GM18499 (cell line): ENCODE results near the gene NEUROG3.

ENCODE experiments used
- ATAC-seq: cut with Tn5 transposase; IDR thresholded peaks from one replicate; pipeline ENCODE4 v1.9.1; 2021; ENCODE audit warnings: moderate number of reproducible peaks; ENCODE audit not compliant: insufficient read depth, unreplicated experiment

The NEUROG3 gene, protein sequence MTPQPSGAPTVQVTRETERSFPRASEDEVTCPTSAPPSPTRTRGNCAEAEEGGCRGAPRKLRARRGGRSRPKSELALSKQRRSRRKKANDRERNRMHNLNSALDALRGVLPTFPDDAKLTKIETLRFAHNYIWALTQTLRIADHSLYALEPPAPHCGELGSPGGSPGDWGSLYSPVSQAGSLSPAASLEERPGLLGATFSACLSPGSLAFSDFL

DNA sequence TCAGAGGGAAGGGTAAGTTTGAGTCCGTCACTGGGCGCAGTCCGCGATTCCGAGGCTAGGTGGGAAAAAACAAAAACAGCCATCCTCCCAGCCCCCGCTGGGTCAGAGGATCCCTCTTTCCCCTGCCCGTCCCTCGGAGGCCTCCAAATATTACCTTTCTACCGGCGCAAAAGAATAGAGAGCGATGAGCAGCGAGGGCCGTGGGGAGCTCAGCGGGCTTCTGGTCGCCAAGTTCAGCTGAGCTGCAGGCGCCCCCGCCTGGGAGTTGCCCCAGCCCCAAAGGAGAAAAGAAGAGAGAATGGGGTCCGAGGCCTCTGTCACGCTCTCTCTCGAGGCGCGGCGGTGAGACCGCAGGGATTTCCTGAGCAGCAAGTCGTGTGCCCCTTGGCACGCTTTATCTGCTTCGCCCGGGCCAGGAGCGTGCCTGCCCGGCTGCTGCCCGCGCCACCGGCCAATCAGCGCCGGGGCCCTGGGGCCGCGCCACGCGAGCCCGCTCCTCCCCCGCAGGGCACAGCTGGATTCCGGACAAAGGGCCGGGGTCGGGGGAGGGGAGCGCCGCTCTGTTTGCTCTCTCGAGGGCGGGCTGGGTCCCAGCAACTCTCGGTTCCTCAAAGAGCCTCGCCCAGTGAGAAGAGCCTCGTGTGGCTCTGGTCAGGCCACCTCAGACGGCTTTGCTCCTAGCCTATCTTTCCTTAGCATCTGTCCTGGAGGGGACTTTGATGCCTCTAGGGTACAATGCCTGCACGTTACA is at the start of gene NEUROG3:
TSS of gene NEUROG3 (minus strand) at position 367 of the 751 bp plus-strand sequence. CDS start 379 bp downstream, outside the sequence.
- ATAC-seq: no peak

GRCh38 chr10:69620625-69621024 is 47.4 kb upstream of the NEUROG3 start:
- ATAC-seq: no peak

- no peak for ATAC-seq
Observed at GRCh38 chr10:69619626-69620025, 46.4 kb upstream of the NEUROG3 start.

DNA sequence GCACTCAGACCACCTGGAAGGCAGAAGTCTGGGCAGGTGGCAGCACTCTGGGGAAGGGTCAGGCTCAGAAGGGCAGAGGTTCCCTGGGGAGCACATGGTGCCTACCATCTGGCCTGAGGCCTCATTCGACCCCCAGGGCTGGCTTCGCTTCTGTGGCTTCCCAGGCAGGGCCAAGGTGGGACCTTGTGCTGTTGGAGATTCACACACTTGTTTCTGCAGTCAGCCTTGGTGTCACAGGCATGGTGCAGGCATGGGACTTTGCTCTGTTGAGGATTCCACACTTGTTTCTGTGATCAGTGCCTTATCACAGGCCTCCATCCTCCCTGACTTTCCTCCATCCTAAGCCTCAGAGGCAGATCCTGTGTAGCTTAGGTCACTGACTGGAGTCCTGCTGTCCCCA is 45.5 kb upstream of the NEUROG3 start:
- no peak for ATAC-seq

DNA sequence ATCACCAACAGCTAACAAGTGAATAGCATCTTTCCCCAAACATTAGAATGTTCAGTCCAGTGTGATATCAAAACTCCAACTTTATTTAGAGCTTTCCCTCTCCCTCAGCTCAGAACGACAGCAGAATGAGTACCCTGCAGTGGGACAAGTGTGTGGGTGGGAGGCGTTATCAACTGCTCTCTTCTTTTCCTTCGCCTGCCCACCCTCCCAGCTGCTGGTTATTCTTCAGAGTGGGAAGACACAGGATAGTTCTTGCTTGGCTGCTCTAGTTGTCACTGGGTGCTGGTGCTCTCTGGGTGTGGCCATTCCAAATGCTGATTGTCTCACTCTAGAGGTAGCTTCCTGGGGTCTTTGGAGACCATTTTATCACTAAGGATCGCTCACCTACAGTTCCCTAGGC is 43.1 kb upstream of the NEUROG3 start:
- ATAC-seq: no peak

- no peak for ATAC-seq
Observed at GRCh38 chr10:69614130-69614529, 40.9 kb upstream of the NEUROG3 start.

GRCh38 chr10:69612760-69613159 is 39.5 kb upstream of the NEUROG3 start:
- ATAC-seq: no peak

GRCh38 chr10:69609077-69609476 is 35.9 kb upstream of the NEUROG3 start:
- no peak for ATAC-seq

- no peak for ATAC-seq
Observed at GRCh38 chr10:69600761-69601330, 27.6 kb upstream of the NEUROG3 start.

GRCh38 chr10:69588358-69588757 is 15.1 kb upstream of the NEUROG3 start:
- ATAC-seq: no peak

DNA sequence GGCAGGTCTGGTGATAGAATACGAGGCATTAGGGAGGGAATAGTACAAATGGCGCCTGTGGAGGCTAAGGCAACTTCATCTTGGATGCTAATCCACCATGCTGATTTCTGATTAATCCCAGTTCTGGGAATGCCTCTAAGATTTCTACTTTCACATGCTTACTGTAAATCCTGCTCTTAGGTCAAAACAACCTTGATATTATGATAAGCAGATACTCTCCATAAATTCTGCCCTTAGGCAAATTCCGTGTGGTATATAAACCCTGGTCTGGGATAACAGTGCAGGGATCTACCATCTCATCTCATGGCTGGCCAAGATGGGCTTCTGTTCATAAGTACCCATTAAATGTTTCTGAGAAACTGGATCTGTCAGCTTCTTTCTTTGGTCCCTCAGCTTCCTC is 11.4 kb upstream of the NEUROG3 start:
- no peak for ATAC-seq

GRCh38 chr10:69583106-69583505 is 9.9 kb upstream of the NEUROG3 start:
- ATAC-seq: no peak

DNA sequence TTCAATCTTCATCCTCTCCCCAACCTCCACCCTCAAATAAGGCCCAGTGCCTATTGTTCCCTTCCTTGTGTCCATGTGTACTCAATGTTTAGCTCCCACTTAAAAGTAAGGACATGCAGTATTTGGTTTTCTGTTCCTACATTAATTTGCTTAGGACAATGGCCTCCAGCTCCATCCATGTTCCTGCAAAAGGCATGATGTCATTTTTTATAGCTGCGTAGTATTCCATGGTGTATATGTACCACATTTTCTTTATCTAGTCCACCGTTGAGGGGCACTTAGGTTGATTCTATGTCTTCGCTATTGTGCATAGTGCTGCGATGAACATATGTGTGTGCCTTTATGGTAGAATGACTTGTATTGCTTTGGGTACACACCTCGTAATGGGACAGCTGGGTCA is 7.2 kb upstream of the NEUROG3 start:
- no peak for ATAC-seq

DNA sequence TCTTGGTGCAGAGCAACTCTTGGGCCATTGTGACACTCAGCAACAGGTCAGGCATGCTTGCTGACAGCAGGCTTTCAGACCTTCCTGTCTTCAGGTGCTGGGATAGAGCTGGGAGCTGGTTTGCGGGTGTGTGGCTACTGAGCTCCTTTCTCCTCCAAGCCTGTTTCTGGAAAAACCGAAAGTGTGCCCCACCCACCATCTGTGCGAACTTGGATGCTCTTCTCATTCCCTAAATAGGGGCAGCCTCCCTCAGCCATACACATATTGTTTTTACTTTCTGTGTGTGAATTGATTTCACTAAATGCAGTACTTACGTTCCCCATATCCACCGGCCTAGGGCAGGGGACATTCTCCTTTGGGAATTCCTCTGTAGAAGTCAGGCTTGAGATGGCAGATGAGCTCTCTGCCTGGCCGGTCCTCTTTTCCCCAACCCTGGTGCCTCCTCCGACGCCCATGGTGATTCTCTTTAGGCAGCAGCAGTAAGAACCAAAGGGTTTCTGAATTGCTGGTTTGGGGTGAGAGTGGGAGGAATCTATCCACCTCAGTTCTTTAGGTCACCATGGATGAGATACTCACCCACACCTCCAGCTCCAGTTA is 6.3 kb upstream of the NEUROG3 start:
- ATAC-seq: no peak

DNA sequence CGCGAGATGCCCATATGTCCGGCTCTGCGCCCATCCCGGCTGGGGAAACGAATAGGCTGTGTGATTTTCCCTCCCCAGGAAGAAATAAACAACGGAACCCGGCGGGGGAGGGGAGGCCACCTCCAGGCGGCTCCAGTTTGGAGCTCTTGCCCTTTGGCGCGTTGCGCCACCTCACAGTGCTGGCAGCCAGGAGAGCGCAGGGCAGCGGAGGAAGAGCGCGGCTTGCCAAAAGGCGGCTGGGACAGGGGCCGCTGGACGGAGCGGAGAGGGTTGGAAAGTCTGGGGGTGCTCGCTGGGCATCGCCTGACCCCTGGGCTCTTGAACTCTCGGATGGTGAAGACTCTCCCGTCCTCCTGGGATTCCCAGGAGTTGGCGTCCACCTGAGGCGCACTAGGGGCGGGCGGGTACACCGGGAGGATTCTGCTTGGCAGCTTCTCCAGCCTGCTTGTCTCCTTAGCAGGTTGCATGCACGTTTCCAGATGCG is 5.3 kb upstream of the NEUROG3 start:
- ATAC-seq: no peak

DNA sequence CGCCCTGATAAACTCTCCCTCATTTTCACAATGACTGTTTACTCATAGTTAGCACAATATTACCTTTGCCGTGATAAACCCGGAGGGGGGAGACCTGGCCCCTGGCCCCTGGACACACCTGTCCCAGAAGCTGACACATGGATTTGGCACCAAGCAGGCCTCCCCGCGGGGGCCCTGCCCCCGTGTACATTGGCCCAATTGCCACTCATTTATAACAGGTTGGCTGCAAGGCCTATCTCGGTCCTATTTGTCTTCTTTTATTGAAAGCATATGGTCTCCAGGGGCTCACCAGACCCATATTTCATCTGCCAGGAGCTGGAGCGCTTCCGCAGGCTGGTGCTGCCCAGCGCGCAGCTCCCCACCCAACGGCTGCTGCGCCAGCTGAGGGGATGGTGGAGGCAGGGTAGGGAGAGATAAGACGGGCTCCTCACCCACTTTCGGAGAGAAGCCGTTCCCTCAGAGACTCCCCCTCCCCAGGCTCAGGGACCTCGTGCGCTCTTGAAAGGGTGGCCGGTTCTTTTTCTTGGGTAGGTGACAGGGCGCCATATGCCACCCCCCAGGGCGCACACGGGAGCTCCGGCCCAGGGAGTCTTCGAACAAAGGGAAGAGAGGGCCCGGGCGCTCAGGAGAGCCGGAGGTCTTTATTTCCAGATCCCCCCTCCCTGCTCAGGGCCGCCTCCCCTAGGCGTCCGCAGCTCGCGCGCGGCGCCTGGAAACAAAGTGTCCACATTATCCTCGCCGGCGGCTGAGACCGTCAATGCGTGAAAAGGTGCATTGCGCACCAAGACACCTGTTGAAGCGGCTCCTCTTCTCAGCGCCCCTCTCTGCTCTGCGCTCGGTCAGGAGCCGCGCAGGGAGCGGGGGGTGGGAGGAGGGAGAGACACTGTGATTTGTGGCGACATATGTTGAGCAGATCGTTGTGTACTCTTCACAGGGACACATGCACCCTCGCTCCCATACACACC is 4.3 kb upstream of the NEUROG3 start:
- ATAC-seq: no peak

- ATAC-seq: no peak
Observed at GRCh38 chr10:69576334-69577011, 3.3 kb upstream of the NEUROG3 start.

GRCh38 chr10:69575164-69575722 is 2.0 kb upstream of the NEUROG3 start:
- ATAC-seq: no peak

GRCh38 chr10:69574571-69574978 is 1.4 kb upstream of the NEUROG3 start:
- no peak for ATAC-seq
